Measurements from ENCODE around the gene ELOVL4.

- TF ChIP-seq POLR2A (IDR thresholded peaks at IDR 0.05) (no peak), CTCF (IDR thresholded peaks at IDR 0.05) (no peak)
These were observed 78.2 kb downstream of the ELOVL4 start for GRCh38 chr6:79869184-79869583.

Measured in adrenal gland (tissue), 5 donors.